RPMI8226 (cell line): ENCODE results near the gene CACHD1.

Experiments used
- DNase-seq: peaks from one replicate; pipeline ENCODE4 v3.0.0-alpha.2; 2015

CACHD1 gene

GRCh38 chr1:64525116-64525686 lies 55.3 kb downstream of the CACHD1 start:
- DNase-seq: no peak

GRCh38 chr1:64526312-64526711 lies 56.4 kb downstream of the CACHD1 start:
- no peak for DNase-seq

GRCh38 chr1:64527165-64527564 lies 57.2 kb downstream of the CACHD1 start:
- no peak for DNase-seq

- no peak for DNase-seq
These were observed 57.9 kb downstream of the CACHD1 start for GRCh38 chr1:64527786-64528185.

GRCh38 chr1:64530969-64531692 lies 61.2 kb downstream of the CACHD1 start:
- no peak for DNase-seq

GRCh38 chr1:64532646-64533045 lies 62.7 kb downstream of the CACHD1 start:
- DNase-seq: no peak

GRCh38 chr1:64535938-64536835 lies 66.3 kb downstream of the CACHD1 start:
- no peak for DNase-seq

GRCh38 chr1:64536836-64537490 lies 67.0 kb downstream of the CACHD1 start:
- no peak for DNase-seq

GRCh38 chr1:64537942-64538341 lies 68.0 kb downstream of the CACHD1 start:
- no peak for DNase-seq

- DNase-seq: no peak
These were observed 68.5 kb downstream of the CACHD1 start for GRCh38 chr1:64538389-64538788.

GRCh38 chr1:64539289-64539688 lies 69.4 kb downstream of the CACHD1 start:
- DNase-seq: no peak

- DNase-seq: peak; percentile 7
These were observed 69.9 kb downstream of the CACHD1 start for GRCh38 chr1:64539781-64540218.

GRCh38 chr1:64540265-64540791 lies 70.4 kb downstream of the CACHD1 start:
- no peak for DNase-seq

GRCh38 chr1:64542118-64542517 lies 72.2 kb downstream of the CACHD1 start:
- no peak for DNase-seq

- DNase-seq: no peak
These were observed 73.9 kb downstream of the CACHD1 start for GRCh38 chr1:64543831-64544230.

- no peak for DNase-seq
These were observed 75.4 kb downstream of the CACHD1 start for GRCh38 chr1:64545118-64545843.

GRCh38 chr1:64546013-64546412 lies 76.1 kb downstream of the CACHD1 start:
- no peak for DNase-seq

GRCh38 chr1:64549464-64550239 lies 79.7 kb downstream of the CACHD1 start:
- no peak for DNase-seq

GRCh38 chr1:64550510-64550909 lies 80.6 kb downstream of the CACHD1 start:
- no peak for DNase-seq

- no peak for DNase-seq
These were observed 81.1 kb downstream of the CACHD1 start for GRCh38 chr1:64550946-64551605.

GRCh38 chr1:64553285-64553684 lies 83.4 kb downstream of the CACHD1 start:
- DNase-seq: no peak
